COLO829 (cell line): ENCODE data around the gene OR8H2.
"Not testable (repeated sequence)": the region's sequence is repeated elsewhere in the genome, so short reads cannot be mapped to it uniquely, and the experiment has no call there.

Source experiments
- DNase-seq: peaks from one replicate; pipeline ENCODE4 v3.0.0; 2012; ENCODE audit warnings: low spot score

Gene OR8H2

GRCh38 chr11:56103210-56103737 is at the start of gene OR8H2:
Gene OR8H2, plus strand, starts transcription at chr11:56103687. Its CDS starts 1,356 bp downstream, at chr11:56105043.
- DNase-seq: no peak

GRCh38 chr11:56056366-56056765 is 47.1 kb upstream of the OR8H2 start:
- not testable (repeated sequence) for DNase-seq

- not testable (repeated sequence) for DNase-seq
These were observed 45.7 kb upstream of the OR8H2 start for GRCh38 chr11:56057661-56058237.

- not testable (repeated sequence) for DNase-seq
These were observed 45.2 kb upstream of the OR8H2 start for GRCh38 chr11:56058260-56058780.

GRCh38 chr11:56066980-56067379 is 36.5 kb upstream of the OR8H2 start:
- no peak for DNase-seq

GRCh38 chr11:56089697-56090096 is 13.8 kb upstream of the OR8H2 start:
- DNase-seq: no peak

- DNase-seq: no peak
These were observed 10.5 kb upstream of the OR8H2 start, which contains the start of gene OR8I2 for GRCh38 chr11:56093008-56093407. Gene OR8I2, plus strand, starts transcription at chr11:56093308. Its CDS starts 0 bp downstream, at chr11:56093308.

- DNase-seq: no peak
These were observed 18.6 kb downstream of the OR8H2 start, which contains the start of gene OR8H3 for GRCh38 chr11:56122073-56122472. Gene OR8H3, plus strand, starts transcription at chr11:56122373. Its CDS starts 0 bp downstream, at chr11:56122373.

GRCh38 chr11:56140151-56140661 is 36.7 kb downstream of the OR8H2 start, which contains the start of gene OR8J3:
Gene OR8J3, minus strand, starts transcription at chr11:56140201. Its CDS starts 2,483 bp downstream, at chr11:56137718.
- no peak for DNase-seq

- DNase-seq: not testable (repeated sequence)
These were observed 40.2 kb downstream of the OR8H2 start for GRCh38 chr11:56143681-56144080.

- no peak for DNase-seq
These were observed 47.9 kb downstream of the OR8H2 start for GRCh38 chr11:56151376-56151775.

- DNase-seq: no peak
These were observed 48.8 kb downstream of the OR8H2 start for GRCh38 chr11:56152333-56152732.
